ACC112 (cell line): Measurements from ENCODE around the gene FOXN3.
"Not testable (repeated sequence)": the region's sequence is repeated elsewhere in the genome, so short reads cannot be mapped to it uniquely, and the experiment has no call there.

ENCODE experiments used
- H2AFZ ChIP-seq: fragments of 200-600 bp; sonication (generic); one replicate; pipeline ENCODE4 v1.6.0; 2017; ENCODE audit warnings: antibody characterized with exemption, low read length; ENCODE audit not compliant: unreplicated experiment
- H3K27ac ChIP-seq: fragments of 200-600 bp; sonication (generic); 2 replicates; pipeline ENCODE4 v1.5.1; 2014; ENCODE audit warnings: low read depth, mild to moderate bottlenecking, antibody characterized with exemption, low read length, moderate library complexity
- H3K27me3 ChIP-seq: fragments of 200-600 bp; sonication (generic); 2 replicates; pipeline ENCODE4 v1.6.1; 2014; ENCODE audit warnings: mild to moderate bottlenecking, antibody characterized with exemption, low read length, moderate library complexity, mixed read lengths; ENCODE audit not compliant: insufficient read depth
- H3K36me3 ChIP-seq: fragments of 200-600 bp; sonication (generic); 2 replicates; pipeline ENCODE4 v1.6.1; 2016; ENCODE audit warnings: mild to moderate bottlenecking, antibody characterized with exemption, low read length, moderate library complexity, mixed read lengths; ENCODE audit not compliant: insufficient read depth
- H3K4me1 ChIP-seq: fragments of 200-600 bp; sonication (generic); one replicate; pipeline ENCODE4 v1.6.1; 2016; ENCODE audit warnings: low read length, mixed read lengths; ENCODE audit not compliant: insufficient read depth, unreplicated experiment, control insufficient read depth
- H3K4me3 ChIP-seq: fragments of 200-600 bp; sonication (generic); 2 replicates; pipeline ENCODE4 v1.5.1; 2014; ENCODE audit warnings: mild to moderate bottlenecking, low read depth, low read length
- H3K79me2 ChIP-seq: fragments of 200-600 bp; sonication (generic); one replicate; pipeline ENCODE4 v1.6.0; 2016; ENCODE audit warnings: low read length; ENCODE audit not compliant: control insufficient read depth, unreplicated experiment, insufficient read depth

The FOXN3 gene

DNA sequence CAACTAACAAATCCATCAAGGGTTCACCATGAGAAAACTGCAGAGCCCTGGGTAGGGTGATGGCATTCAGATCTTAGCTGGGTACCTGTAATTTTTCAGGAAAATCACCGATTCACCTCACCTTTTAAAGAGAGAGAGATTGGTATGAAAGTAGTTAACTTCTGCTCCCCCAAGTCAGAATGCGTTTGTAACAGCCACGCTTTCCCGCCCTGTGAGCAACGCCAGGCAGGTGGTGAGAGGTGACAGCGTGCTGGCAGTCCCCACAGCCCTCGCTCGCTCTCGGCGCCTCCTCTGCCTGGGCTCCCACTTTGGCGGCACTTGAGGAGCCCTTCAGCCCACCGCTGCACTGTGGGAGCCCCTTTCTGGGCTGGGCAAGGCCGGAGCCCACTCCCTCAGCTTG is 305.8 kb downstream of the FOXN3 start:
- H3K4me3 ChIP-seq, H3K27ac ChIP-seq, H2AFZ ChIP-seq, H3K79me2 ChIP-seq, H3K4me1 ChIP-seq, H3K36me3 ChIP-seq: not testable (repeated sequence)
- H3K27me3 ChIP-seq: peaks cover 35% of the 10 kb centered on the region

- Histone ChIP-seq H3K36me3 (no peaks in the 10 kb centered on the region), H3K27ac (no peak overlapping the region), H2AFZ (no peak overlapping the region), H3K4me3 (no peak overlapping the region), H3K27me3 (peaks cover 31% of the 10 kb centered on the region), H3K79me2 (no peaks in the 10 kb centered on the region), H3K4me1 (no peaks in the 10 kb centered on the region)
Measured at GRCh38 chr14:89110110-89110509, 306.9 kb downstream of the FOXN3 start.

GRCh38 chr14:89108608-89109007 is 308.4 kb downstream of the FOXN3 start:
- Histone ChIP-seq H3K27me3 (peaks cover 22% of the 10 kb centered on the region), H3K27ac (no peak overlapping the region), H3K4me3 (no peak overlapping the region), H3K79me2 (no peaks in the 10 kb centered on the region), H2AFZ (no peak overlapping the region), H3K36me3 (no peaks in the 10 kb centered on the region), H3K4me1 (no peaks in the 10 kb centered on the region)

- Histone ChIP-seq H3K27me3 (peaks cover 15% of the 10 kb centered on the region; the same call in 1 of the 2 replicates), H2AFZ (no peak overlapping the region), H3K79me2 (no peaks in the 10 kb centered on the region), H3K4me1 (no peaks in the 10 kb centered on the region), H3K4me3 (no peak overlapping the region), H3K27ac (no peak overlapping the region), H3K36me3 (no peaks in the 10 kb centered on the region)
Measured at GRCh38 chr14:89107626-89108025, 309.4 kb downstream of the FOXN3 start.
